Skeletal muscle tissue (tissue), 4 donors: ENCODE measurements around the gene FOSL1. TPM values are rescaled to one million over a fixed set of nuclear protein-coding genes. Genes with fewer than 3 reads are reported as not detected.
"Not testable (repeated sequence)": the region's sequence is repeated elsewhere in the genome, so short reads cannot be mapped to it uniquely, and the experiment has no call there.

Source experiments
- H3K27ac ChIP-seq: one replicate; pipeline ENCODE4 v1.7.0; 2013; ENCODE audit warnings: mild to moderate bottlenecking, low read depth, low read length, inconsistent platforms
- H3K27me3 ChIP-seq, 3 donors: one replicate each; pipeline ENCODE4 v1.7.0; 2013; ENCODE audit warnings: low read length in 3 of 3; ENCODE audit not compliant: control insufficient read depth in 3 of 3, insufficient read depth in 3 of 3
- H3K36me3 ChIP-seq, 3 donors: one replicate each; pipeline ENCODE4 v1.7.0; 2013; ENCODE audit warnings: low read length in 3 of 3; ENCODE audit not compliant: control insufficient read depth in 3 of 3, insufficient read depth in 3 of 3
- H3K4me1 ChIP-seq, 3 donors: one replicate each; pipeline ENCODE4 v1.7.0; 2013; ENCODE audit warnings: low read length in 3 of 3, mild to moderate bottlenecking in 3 of 3; ENCODE audit not compliant: control insufficient read depth in 3 of 3, insufficient read depth in 3 of 3
- H3K4me3 ChIP-seq, 3 donors: one replicate each; pipeline ENCODE4 v1.7.0; 2013; ENCODE audit warnings: low read length in 3 of 3
- H3K9ac ChIP-seq, 3 donors: one replicate each; pipeline ENCODE4 v1.7.0; 2013; ENCODE audit warnings: low read length in 3 of 3, mild to moderate bottlenecking in 3 of 3, moderate library complexity in 2 of 3, low read depth in 1 of 3
- H3K9me3 ChIP-seq, 3 donors: one replicate each; pipeline ENCODE4 v1.7.0; 2013; ENCODE audit warnings: low read length in 3 of 3; ENCODE audit not compliant: control insufficient read depth in 3 of 3
- total RNA-seq: library from RNA; depleted of rRNA; stranded (reverse); fragments of >200 nt; gene quantifications from one replicate; pipeline ENCODE4 v1.2.3, GENCODE V29; 2014
- donor health status: Osteomylitis.

Gene FOSL1
- total RNA-seq, 1 donor from 2014 or later = not detected

DNA sequence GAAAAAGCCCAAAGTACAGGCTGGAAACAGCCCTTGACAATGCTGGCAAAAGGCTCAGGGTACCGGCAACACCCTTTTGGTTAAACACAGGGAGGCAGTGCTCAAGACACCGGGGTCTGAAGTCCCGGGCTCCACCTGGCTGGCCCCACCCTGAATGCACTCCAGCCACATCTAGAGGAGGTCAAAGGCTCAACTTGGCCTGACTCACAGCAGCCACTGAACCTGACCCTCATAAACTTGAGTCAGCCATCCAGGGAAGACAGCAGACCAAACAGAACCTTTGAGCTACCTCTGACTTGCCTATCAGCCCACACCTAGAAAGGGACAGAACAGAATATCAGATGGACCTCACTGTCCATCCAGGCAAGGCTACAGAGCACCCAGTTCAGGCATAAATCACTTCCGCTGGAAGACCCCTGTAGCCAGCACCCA is 46.0 kb downstream of the FOSL1 start:
- H3K9me3 ChIP-seq = peaks cover 0 to 5% (median 0%) of the 10 kb centered on the region in 3 donors
- H3K4me3 ChIP-seq = no peak overlapping the region
- H3K36me3 ChIP-seq = peaks cover 47 to 55% (median 52%) of the 10 kb centered on the region in 3 donors
- H3K9ac ChIP-seq = no peak overlapping the region
- H3K4me1 ChIP-seq = peaks cover 21 to 32% (median 32%) of the 10 kb centered on the region in 3 donors
- H3K27ac ChIP-seq = no peak overlapping the region
- no peaks in the 10 kb centered on the region for H3K27me3 ChIP-seq

- H3K27ac ChIP-seq = no peak overlapping the region
- no peaks in the 10 kb centered on the region for H3K27me3 ChIP-seq
- no peak overlapping the region for H3K9ac ChIP-seq
These were observed 46.8 kb downstream of the FOSL1 start for GRCh38 chr11:65853246-65853979.

GRCh38 chr11:65852508-65853245 is 47.5 kb downstream of the FOSL1 start:
- peaks cover 17 to 29% (median 24%) of the 10 kb centered on the region in 3 donors for H3K4me1 ChIP-seq
- no peaks in the 10 kb centered on the region for H3K27me3 ChIP-seq
- H3K36me3 ChIP-seq = peaks cover 47 to 55% (median 52%) of the 10 kb centered on the region in 3 donors
- H3K4me3 ChIP-seq = no peak overlapping the region
- H3K9ac ChIP-seq = no peak overlapping the region
- peaks cover 0 to 5% (median 0%) of the 10 kb centered on the region in 3 donors for H3K9me3 ChIP-seq
- no peak overlapping the region for H3K27ac ChIP-seq

More at GRCh38 chr11:65853246-65853979, 46.8 kb downstream of the FOSL1 start:
- Histone ChIP-seq H3K36me3 (peaks cover 47 to 55% (median 52%) of the 10 kb centered on the region in 3 donors), H3K9me3 (peaks cover 0 to 5% (median 0%) of the 10 kb centered on the region in 3 donors), H3K4me3 (no peak overlapping the region), H3K4me1 (peaks cover 17 to 29% (median 24%) of the 10 kb centered on the region in 3 donors)

GRCh38 chr11:65851811-65852507 is 48.2 kb downstream of the FOSL1 start:
- Histone ChIP-seq H3K27ac (no peak overlapping the region), H3K9ac (no peak overlapping the region), H3K4me1 (peaks cover 16 to 24% (median 21%) of the 10 kb centered on the region in 3 donors), H3K4me3 (no peak overlapping the region), H3K9me3 (peaks cover 0 to 5% (median 0%) of the 10 kb centered on the region in 3 donors), H3K27me3 (no peaks in the 10 kb centered on the region), H3K36me3 (peaks cover 47 to 55% (median 52%) of the 10 kb centered on the region in 3 donors)

- Histone ChIP-seq H3K4me1 (peaks cover 8 to 15% (median 13%) of the 10 kb centered on the region in 3 donors), H3K27ac (no peak overlapping the region), H3K9me3 (peaks cover 0 to 5% (median 0%) of the 10 kb centered on the region in 3 donors), H3K9ac (no peak overlapping the region), H3K27me3 (no peaks in the 10 kb centered on the region), H3K4me3 (no peak overlapping the region), H3K36me3 (peaks cover 46 to 54% (median 50%) of the 10 kb centered on the region in 3 donors)
These were observed 49.1 kb downstream of the FOSL1 start for GRCh38 chr11:65851083-65851579.

- Histone ChIP-seq H3K27ac (no peak overlapping the region), H3K9ac (no peak overlapping the region), H3K4me3 (no peak overlapping the region), H3K36me3 (peaks cover 39 to 47% (median 43%) of the 10 kb centered on the region in 3 donors), H3K27me3 (no peaks in the 10 kb centered on the region), H3K9me3 (peaks cover 0 to 5% (median 0%) of the 10 kb centered on the region in 3 donors), H3K4me1 (peaks cover 1 to 9% (median 6%) of the 10 kb centered on the region in 3 donors)
These were observed 49.7 kb downstream of the FOSL1 start for GRCh38 chr11:65850217-65851082.

GRCh38 chr11:65849771-65850216 is 50.4 kb downstream of the FOSL1 start:
- peaks cover 34 to 41% (median 37%) of the 10 kb centered on the region in 3 donors for H3K36me3 ChIP-seq
- H3K4me1 ChIP-seq = peaks cover 0 to 5% (median 3%) of the 10 kb centered on the region in 3 donors
- H3K9ac ChIP-seq = no peak overlapping the region
- peaks cover 0 to 5% (median 0%) of the 10 kb centered on the region in 3 donors for H3K9me3 ChIP-seq
- no peak overlapping the region for H3K27ac ChIP-seq
- no peaks in the 10 kb centered on the region for H3K27me3 ChIP-seq
- H3K4me3 ChIP-seq = no peak overlapping the region

- Histone ChIP-seq H3K27me3 (no peaks in the 10 kb centered on the region), H3K4me3 (no peak overlapping the region), H3K36me3 (peaks cover 30 to 36% (median 32%) of the 10 kb centered on the region in 3 donors), H3K4me1 (peaks cover 0 to 4% (median 3%) of the 10 kb centered on the region in 3 donors), H3K27ac (no peak overlapping the region), H3K9me3 (peaks cover 0 to 5% (median 0%) of the 10 kb centered on the region in 3 donors), H3K9ac (no peak overlapping the region)
These were observed 50.8 kb downstream of the FOSL1 start for GRCh38 chr11:65849366-65849765.

GRCh38 chr11:65848693-65849092 is 51.5 kb downstream of the FOSL1 start:
- not testable (repeated sequence) for H3K4me3 ChIP-seq

More at GRCh38 chr11:65848693-65849092, 51.5 kb downstream of the FOSL1 start:
- H3K9me3 ChIP-seq, H3K27me3 ChIP-seq, H3K27ac ChIP-seq, H3K9ac ChIP-seq, H3K4me1 ChIP-seq: not testable (repeated sequence)
- peaks cover 23 to 30% (median 26%) of the 10 kb centered on the region in 3 donors for H3K36me3 ChIP-seq
